Parathyroid adenoma (tissue), 2 donors: ENCODE data around the gene UBE2QL1.

Source experiments
- H2AFZ ChIP-seq: fragments of 300-600 bp; sonication (generic); one replicate; pipeline ENCODE4 v1.7.0; 2017; ENCODE audit warnings: antibody characterized with exemption, mild to moderate bottlenecking
- H3K27ac ChIP-seq: fragments of 300-600 bp; sonication (generic); one replicate; pipeline ENCODE4 v1.7.0; 2017
- H3K27me3 ChIP-seq: fragments of 300-600 bp; sonication (generic); one replicate; pipeline ENCODE4 v1.7.0; 2017; ENCODE audit warnings: low read length; ENCODE audit not compliant: control insufficient read depth, insufficient read depth
- H3K36me3 ChIP-seq: fragments of 300-600 bp; sonication (generic); one replicate; pipeline ENCODE4 v1.7.0; 2017; ENCODE audit warnings: low read length; ENCODE audit not compliant: control insufficient read depth, insufficient read depth
- H3K4me1 ChIP-seq: fragments of 300-600 bp; sonication (generic); one replicate; pipeline ENCODE4 v1.7.0; 2017; ENCODE audit warnings: control low read depth
- H3K4me2 ChIP-seq: fragments of 300-600 bp; sonication (generic); one replicate; pipeline ENCODE4 v1.7.0; 2017; ENCODE audit warnings: low read length
- H3K4me3 ChIP-seq: fragments of 300-600 bp; sonication (generic); one replicate; pipeline ENCODE4 v1.7.0; 2017; ENCODE audit warnings: low read depth, low read length
- H3K79me2 ChIP-seq: fragments of 300-600 bp; sonication (generic); one replicate; pipeline ENCODE4 v1.7.0; 2017; ENCODE audit warnings: control low read depth
- H3K9ac ChIP-seq: fragments of 300-600 bp; sonication (generic); one replicate; pipeline ENCODE4 v1.7.0; 2017; ENCODE audit warnings: mild to moderate bottlenecking
- H3K9me3 ChIP-seq: fragments of 300-600 bp; sonication (generic); one replicate; pipeline ENCODE4 v1.7.0; 2017; ENCODE audit warnings: low read length; ENCODE audit not compliant: control insufficient read depth
- TF ChIP-seq, protein P1 (sequence below): fragments of 300-600 bp; sonication (generic); IDR thresholded peaks from one replicate; pipeline ENCODE4 v1.7.0; 2017; ENCODE audit warnings: antibody characterized with exemption, mild to moderate bottlenecking
- donor health status: primary hyperparathyroidism.

Gene UBE2QL1

GRCh38 chr5:6459896-6460295, 11.2 kb downstream of the UBE2QL1 start:
- Histone ChIP-seq H3K4me3 (no peak overlapping the region), H3K4me1 (no peaks in the 10 kb centered on the region), H3K36me3 (no peaks in the 10 kb centered on the region), H3K9ac (no peak overlapping the region), H2AFZ (no peak overlapping the region), H3K79me2 (no peaks in the 10 kb centered on the region), H3K27ac (no peak overlapping the region), H3K27me3 (no peaks in the 10 kb centered on the region), H3K4me2 (no peak overlapping the region), H3K9me3 (no peaks in the 10 kb centered on the region)
- TF ChIP-seq, protein P1, sequence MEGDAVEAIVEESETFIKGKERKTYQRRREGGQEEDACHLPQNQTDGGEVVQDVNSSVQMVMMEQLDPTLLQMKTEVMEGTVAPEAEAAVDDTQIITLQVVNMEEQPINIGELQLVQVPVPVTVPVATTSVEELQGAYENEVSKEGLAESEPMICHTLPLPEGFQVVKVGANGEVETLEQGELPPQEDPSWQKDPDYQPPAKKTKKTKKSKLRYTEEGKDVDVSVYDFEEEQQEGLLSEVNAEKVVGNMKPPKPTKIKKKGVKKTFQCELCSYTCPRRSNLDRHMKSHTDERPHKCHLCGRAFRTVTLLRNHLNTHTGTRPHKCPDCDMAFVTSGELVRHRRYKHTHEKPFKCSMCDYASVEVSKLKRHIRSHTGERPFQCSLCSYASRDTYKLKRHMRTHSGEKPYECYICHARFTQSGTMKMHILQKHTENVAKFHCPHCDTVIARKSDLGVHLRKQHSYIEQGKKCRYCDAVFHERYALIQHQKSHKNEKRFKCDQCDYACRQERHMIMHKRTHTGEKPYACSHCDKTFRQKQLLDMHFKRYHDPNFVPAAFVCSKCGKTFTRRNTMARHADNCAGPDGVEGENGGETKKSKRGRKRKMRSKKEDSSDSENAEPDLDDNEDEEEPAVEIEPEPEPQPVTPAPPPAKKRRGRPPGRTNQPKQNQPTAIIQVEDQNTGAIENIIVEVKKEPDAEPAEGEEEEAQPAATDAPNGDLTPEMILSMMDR: no peak

DNA sequence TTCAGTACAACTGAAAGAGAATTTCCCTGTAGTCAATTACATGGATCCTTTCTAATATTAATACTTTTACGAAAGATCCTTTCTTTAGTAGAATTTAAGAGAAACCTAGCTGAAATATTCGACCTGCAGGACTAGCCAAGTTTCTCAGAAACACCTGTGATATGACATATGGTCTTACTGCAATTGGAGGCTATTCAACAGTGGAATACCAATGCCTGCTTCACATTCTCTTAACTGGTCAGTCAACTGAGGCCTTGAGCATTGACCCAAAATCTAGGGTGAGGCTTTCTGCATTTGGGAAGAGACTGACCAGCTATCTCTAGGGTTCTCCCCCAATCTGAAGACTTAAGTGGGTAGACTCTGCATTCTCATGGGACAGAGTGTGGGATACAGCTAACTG, 12.3 kb downstream of the UBE2QL1 start:
- no peak overlapping the region for H3K4me2 ChIP-seq
- no peaks in the 10 kb centered on the region for H3K27me3 ChIP-seq
- no peak overlapping the region for H3K4me3 ChIP-seq
- H3K27ac ChIP-seq: no peak overlapping the region
- no peaks in the 10 kb centered on the region for H3K4me1 ChIP-seq
- H3K79me2 ChIP-seq: no peaks in the 10 kb centered on the region
- no peak overlapping the region for H3K9ac ChIP-seq
- H3K36me3 ChIP-seq: no peaks in the 10 kb centered on the region
- H3K9me3 ChIP-seq: no peaks in the 10 kb centered on the region
- H2AFZ ChIP-seq: no peak overlapping the region
- TF ChIP-seq, protein P1: no peak

DNA sequence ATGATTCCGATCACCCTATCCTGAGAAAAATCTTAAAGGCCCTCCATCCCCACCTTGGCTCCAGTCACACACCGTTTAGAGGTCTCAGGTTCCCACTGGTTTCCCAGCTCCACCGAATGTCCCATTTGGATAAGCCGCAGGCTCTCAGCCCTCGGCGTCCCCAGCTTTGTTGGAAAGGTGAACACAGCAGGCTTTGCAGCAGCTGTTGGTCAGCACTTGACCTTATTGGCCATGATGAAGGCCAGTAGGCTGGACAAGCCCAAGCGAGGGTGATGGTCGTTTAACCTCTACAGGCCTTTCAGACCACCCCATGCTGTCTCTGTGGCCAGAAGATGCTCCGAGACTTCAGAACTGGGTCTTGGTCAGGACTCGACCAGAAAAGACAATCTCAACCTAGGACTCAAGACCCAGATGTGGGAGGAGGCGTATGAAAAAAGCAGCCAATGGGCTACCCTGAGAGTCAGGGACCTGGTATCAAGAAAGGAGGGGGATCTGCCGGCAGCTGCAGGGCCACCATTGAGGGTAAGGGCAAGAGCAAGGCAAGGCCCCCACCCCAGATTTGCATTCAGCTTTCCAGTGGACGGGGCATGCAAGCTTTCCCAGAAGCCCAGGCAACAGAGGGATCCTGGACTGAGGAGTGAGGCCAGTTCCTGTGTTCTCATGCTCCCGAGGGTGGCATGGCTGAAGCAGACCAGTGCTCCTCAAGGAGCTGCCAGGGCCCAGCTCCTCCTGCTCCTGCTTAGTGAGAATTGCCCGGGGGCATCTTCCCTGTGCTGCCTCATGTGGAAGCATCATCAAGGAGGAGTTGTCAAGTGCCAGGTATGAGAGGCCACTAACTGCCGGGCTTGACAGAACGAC, 13.4 kb downstream of the UBE2QL1 start:
- Histone ChIP-seq H3K9ac (no peak overlapping the region), H3K4me2 (no peak overlapping the region), H2AFZ (no peak overlapping the region), H3K79me2 (no peaks in the 10 kb centered on the region), H3K4me3 (no peak overlapping the region), H3K36me3 (no peaks in the 10 kb centered on the region), H3K27ac (no peak overlapping the region), H3K4me1 (no peaks in the 10 kb centered on the region), H3K27me3 (no peaks in the 10 kb centered on the region), H3K9me3 (no peaks in the 10 kb centered on the region)
- TF ChIP-seq, protein P1: no peak

- no peak overlapping the region for H3K4me3 ChIP-seq
- H3K79me2 ChIP-seq: no peaks in the 10 kb centered on the region
- H3K9ac ChIP-seq: no peak overlapping the region
- no peaks in the 10 kb centered on the region for H3K4me1 ChIP-seq
- H3K36me3 ChIP-seq: no peaks in the 10 kb centered on the region
- no peak overlapping the region for H3K4me2 ChIP-seq
- no peaks in the 10 kb centered on the region for H3K27me3 ChIP-seq
- H2AFZ ChIP-seq: no peak overlapping the region
- H3K9me3 ChIP-seq: no peaks in the 10 kb centered on the region
- no peak overlapping the region for H3K27ac ChIP-seq
- TF ChIP-seq, protein P1: no peak
Observed at GRCh38 chr5:6462671-6463070, 14.0 kb downstream of the UBE2QL1 start.

DNA sequence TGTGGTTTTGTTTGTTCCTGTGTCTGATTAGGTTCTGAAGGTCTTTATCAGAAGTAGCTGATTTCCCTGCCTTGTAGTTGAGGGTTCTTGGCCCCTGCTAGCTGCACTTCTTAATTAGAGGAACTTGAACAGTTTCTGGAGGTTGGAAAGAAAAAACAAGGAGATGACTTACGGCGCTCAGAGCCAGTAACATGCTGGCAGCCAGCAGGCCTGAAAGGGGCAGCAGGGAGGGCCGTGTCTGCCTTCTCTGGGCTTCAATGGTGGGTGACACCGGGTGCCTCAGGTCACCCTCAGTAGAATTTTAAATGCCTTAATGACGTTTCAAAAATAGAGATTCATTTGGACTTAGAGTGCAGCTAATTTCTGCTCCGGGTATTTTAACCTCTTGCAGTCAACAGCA, 15.8 kb downstream of the UBE2QL1 start:
- H3K27ac ChIP-seq: no peak overlapping the region
- no peaks in the 10 kb centered on the region for H3K4me1 ChIP-seq
- no peaks in the 10 kb centered on the region for H3K79me2 ChIP-seq

More for the DNA sequence above, 15.8 kb downstream of the UBE2QL1 start:
- TF ChIP-seq, protein P1: no peak
- Histone ChIP-seq H3K36me3 (no peaks in the 10 kb centered on the region), H3K9ac (no peak overlapping the region), H3K27me3 (peaks cover 2% of the 10 kb centered on the region), H3K4me2 (no peak overlapping the region), H3K9me3 (no peaks in the 10 kb centered on the region), H2AFZ (no peak overlapping the region), H3K4me3 (no peak overlapping the region)
